GM12872 (cell line): ENCODE measurements around the gene PIGR.

Experiments
- CTCF ChIP-seq: IDR thresholded peaks from 3 replicates; pipeline ENCODE4 v1.5.1; 2011; ENCODE audit warnings: low read depth, mild to moderate bottlenecking, low read length, moderate library complexity; ENCODE audit not compliant: insufficient read depth

PIGR gene

GRCh38 chr1:206979379-206980043 lies 33.2 kb upstream of the PIGR start:
- peak; percentile 76 for TF ChIP-seq CTCF

- TF ChIP-seq CTCF = no peak
Measured at GRCh38 chr1:206978259-206978658, 32.0 kb upstream of the PIGR start.

GRCh38 chr1:206975306-206975705 lies 29.0 kb upstream of the PIGR start:
- TF ChIP-seq CTCF = no peak

GRCh38 chr1:206974140-206974539 lies 27.9 kb upstream of the PIGR start:
- TF ChIP-seq CTCF = no peak

GRCh38 chr1:206972728-206973127 lies 26.5 kb upstream of the PIGR start:
- no peak for TF ChIP-seq CTCF

- TF ChIP-seq CTCF = no peak
Measured at GRCh38 chr1:206971029-206971655, 24.9 kb upstream of the PIGR start.

GRCh38 chr1:206970446-206970845 lies 24.2 kb upstream of the PIGR start, which contains the start of gene FCAMR:
Gene FCAMR, minus strand, starts transcription at chr1:206970460. Its CDS starts 335 bp downstream, at chr1:206970125.
- no peak for TF ChIP-seq CTCF
